KOPT-K1 (cell line): ENCODE data around the gene KIF26B.

ENCODE experiments used
- H3K27ac ChIP-seq: fragments of 200-600 bp; sonication (generic); 2 replicates; pipeline ENCODE4 v1.5.1; 2016; ENCODE audit warnings: antibody characterized with exemption, mild to moderate bottlenecking, low read depth, low read length; ENCODE audit not compliant: poor library complexity, severe bottlenecking
- H3K36me3 ChIP-seq: fragments of 200-600 bp; sonication (generic); 2 replicates; pipeline ENCODE4 v1.5.1; 2017; ENCODE audit warnings: antibody characterized with exemption, mild to moderate bottlenecking, low read length, moderate library complexity; ENCODE audit not compliant: insufficient read depth
- H3K9me3 ChIP-seq: fragments of 200-600 bp; sonication (generic); 2 replicates; pipeline ENCODE4 v1.5.1; 2017; ENCODE audit warnings: antibody characterized with exemption, low read length, mild to moderate bottlenecking; ENCODE audit not compliant: insufficient read depth, poor library complexity, severe bottlenecking

The KIF26B gene

GRCh38 chr1:245154429-245155271, at the start of gene KIF26B:
KIF26B (plus strand) TSS chr1:245154985; CDS start chr1:245155425, 440 bp downstream.
- Histone ChIP-seq H3K27ac (no peak within 1 kb of the TSS), H3K36me3 (no peaks in the 10 kb centered on the region), H3K9me3 (no peaks in the 10 kb centered on the region)

DNA sequence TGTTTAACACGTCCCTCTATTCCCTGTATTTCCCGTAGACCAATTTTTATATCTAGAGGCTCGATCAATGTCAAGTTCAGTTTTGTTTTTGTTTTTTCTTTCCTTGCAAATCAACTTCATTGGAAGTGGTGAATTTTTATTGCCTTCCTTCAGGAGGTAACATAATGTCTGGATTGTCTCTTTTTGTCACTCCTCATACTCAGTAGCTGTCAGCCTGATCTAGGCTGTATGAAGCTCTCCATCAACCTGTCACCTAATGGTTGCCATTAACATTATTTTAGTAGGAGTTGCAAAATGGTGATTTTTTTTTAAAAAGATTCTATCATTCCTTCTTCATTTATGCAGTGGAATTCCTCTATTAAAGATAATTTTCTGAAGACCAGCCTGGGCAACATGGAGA, 49.7 kb upstream of the KIF26B start:
- Histone ChIP-seq H3K36me3 (no peaks in the 10 kb centered on the region), H3K27ac (no peak overlapping the region), H3K9me3 (no peaks in the 10 kb centered on the region)

DNA sequence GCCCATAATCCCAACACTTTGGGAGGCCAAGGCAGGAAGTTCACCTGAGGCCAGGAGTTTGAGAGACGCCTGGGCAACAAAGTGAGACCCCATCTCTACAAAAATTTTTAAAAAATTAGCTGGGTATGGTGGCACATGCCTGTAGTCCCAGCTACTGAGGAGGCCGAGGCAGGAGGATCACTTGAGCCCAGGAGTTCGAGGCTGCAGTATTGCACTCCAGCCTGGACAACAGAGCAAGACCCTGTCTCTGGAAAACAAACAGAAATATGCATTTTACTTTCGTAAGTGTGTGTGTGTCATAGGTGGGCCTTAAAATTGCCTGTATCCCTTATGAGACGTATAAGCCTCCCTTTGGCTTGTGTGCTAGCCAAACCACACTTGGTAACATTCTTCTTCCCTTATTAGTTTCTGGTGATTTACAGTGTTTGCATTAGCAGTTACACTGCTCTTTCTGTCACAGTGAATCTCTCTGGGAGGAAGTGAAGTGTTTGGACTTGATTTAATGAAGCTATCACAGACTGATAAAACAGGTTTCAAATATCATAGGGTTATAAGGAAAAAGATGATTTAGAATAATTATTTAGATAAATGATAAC, 48.9 kb upstream of the KIF26B start:
- Histone ChIP-seq H3K27ac (no peak overlapping the region), H3K9me3 (no peaks in the 10 kb centered on the region), H3K36me3 (no peaks in the 10 kb centered on the region)

- Histone ChIP-seq H3K27ac (no peak overlapping the region), H3K36me3 (no peaks in the 10 kb centered on the region), H3K9me3 (no peaks in the 10 kb centered on the region)
Measured at GRCh38 chr1:245107776-245108114, 47.0 kb upstream of the KIF26B start.

GRCh38 chr1:245108246-245108645, 46.5 kb upstream of the KIF26B start:
- Histone ChIP-seq H3K9me3 (no peaks in the 10 kb centered on the region), H3K36me3 (no peaks in the 10 kb centered on the region), H3K27ac (no peak overlapping the region)

GRCh38 chr1:245108909-245109308, 45.9 kb upstream of the KIF26B start:
- Histone ChIP-seq H3K36me3 (no peaks in the 10 kb centered on the region), H3K9me3 (no peaks in the 10 kb centered on the region), H3K27ac (no peak overlapping the region)

DNA sequence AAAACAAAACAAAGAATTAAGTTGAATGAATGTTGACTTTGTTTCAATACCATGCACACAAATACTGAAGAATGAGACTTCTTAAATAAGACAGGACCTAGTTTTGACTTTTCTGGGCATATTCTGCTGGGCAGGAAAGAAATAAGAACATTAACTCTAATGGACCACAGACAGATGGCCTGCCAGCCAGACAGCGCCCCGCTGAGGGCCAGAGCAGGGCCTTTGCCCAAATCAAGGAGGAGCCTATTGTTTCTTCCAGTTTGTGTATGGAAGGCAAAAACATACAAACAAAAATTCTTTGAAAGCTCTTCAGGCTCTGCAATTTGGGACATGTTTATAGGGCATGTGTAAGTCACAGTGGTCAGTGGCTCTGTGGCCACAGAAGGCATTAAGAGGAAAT, 44.4 kb upstream of the KIF26B start:
- Histone ChIP-seq H3K27ac (no peak overlapping the region), H3K36me3 (no peaks in the 10 kb centered on the region), H3K9me3 (no peaks in the 10 kb centered on the region)

DNA sequence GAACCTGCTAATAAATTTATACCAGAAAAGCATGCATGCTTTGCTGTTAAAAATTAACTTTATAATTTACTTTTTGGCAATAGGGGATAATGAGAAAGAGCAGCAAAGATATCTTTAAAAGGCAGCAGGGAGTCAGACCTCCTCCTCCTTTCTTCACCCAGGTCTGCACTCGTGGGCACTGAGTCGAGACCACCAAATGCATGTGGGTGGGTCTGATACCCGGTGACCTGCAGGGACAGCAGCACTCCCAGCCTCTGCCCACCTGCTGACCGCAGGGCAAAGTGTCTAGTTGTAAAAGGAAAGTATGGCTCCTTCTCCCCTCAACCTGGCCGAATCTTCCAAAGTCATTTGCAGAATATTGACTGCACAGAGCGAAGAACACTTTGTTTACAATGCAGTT, 43.7 kb upstream of the KIF26B start:
- Histone ChIP-seq H3K9me3 (no peaks in the 10 kb centered on the region), H3K27ac (no peak overlapping the region), H3K36me3 (no peaks in the 10 kb centered on the region)

DNA sequence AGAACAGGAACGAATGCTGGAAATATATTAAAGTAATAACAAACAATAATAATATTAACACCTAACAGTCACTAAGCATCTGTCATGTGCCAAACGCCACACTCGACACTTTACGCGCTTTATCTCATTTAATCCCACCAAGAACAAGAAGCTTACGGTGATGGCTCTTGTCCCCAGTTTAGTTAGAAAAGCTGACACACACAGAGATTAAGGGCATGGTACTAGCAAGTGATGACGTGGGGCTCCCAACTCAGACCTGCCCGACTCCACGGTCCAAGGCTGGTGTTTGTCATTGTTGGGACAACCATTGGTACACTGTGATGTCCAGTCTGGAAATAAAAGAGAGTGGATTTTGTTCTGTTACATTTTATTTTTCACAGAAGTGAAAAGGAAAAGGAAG, 41.1 kb upstream of the KIF26B start:
- Histone ChIP-seq H3K27ac (no peak overlapping the region), H3K36me3 (no peaks in the 10 kb centered on the region), H3K9me3 (no peaks in the 10 kb centered on the region)

DNA sequence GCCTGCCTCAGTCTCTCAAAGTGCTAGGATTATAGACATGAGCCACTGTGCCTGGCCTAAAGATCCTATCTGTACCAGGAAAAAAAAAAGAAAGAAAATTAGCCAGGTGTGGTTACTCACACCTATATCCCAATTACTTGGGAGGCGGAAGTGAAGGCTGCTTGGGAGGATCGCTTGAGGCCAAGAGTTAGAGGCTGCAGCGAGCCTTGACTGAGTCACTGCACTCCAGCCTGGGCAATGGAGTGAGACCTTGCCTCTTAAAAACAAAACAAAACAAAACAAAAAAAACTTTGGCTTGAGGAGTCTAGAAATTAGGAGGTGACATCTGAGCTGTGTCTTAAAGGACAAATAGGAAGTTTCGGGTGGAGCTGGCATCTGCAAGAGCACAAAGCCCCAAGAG, 38.7 kb upstream of the KIF26B start:
- Histone ChIP-seq H3K9me3 (no peaks in the 10 kb centered on the region), H3K27ac (no peak overlapping the region), H3K36me3 (no peaks in the 10 kb centered on the region)

DNA sequence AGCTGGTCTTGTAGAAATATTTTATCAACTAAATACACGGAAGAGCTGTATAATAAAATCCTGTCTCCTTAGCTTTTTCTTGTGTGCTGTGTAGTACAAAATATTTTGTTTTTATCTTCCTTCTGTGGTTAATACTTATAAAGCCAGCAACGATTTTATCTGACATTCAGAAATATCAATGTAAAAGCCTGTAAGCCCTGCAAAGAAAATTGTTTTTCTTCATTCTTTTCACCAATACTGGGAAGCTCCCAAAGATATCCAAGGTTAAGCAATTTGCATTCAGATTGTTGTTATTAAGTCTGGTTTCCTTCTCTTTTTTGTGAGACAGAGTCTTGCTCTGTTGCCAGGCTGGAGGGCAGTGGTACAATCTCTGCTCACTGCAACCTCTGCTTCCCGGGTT, 38.0 kb upstream of the KIF26B start:
- Histone ChIP-seq H3K36me3 (no peaks in the 10 kb centered on the region), H3K9me3 (no peaks in the 10 kb centered on the region), H3K27ac (no peak overlapping the region)

GRCh38 chr1:245118066-245118465, 36.7 kb upstream of the KIF26B start:
- Histone ChIP-seq H3K27ac (no peak overlapping the region), H3K36me3 (no peaks in the 10 kb centered on the region), H3K9me3 (no peaks in the 10 kb centered on the region)

DNA sequence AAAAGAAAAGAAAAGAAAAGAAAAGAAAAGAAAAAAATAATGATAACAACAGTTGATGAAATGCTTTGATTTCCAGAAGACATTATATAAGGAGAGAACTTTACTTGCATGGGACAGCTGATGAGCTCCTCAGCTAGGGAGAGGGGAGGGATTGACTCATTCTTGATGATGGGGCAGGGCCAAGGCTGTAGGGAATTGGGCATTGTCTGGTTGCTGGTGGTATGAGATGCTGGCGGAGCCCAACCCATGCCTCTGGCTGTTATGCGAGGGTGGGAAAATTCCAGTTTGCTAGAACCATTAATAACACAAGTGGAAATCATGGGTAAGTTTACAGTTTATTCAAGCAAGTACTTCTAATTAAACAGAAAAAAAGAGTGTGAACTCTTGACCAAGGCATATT, 36.0 kb upstream of the KIF26B start:
- H3K27ac ChIP-seq: no peak overlapping the region
- H3K9me3 ChIP-seq: no peaks in the 10 kb centered on the region
- no peaks in the 10 kb centered on the region for H3K36me3 ChIP-seq

GRCh38 chr1:245121523-245121922, 33.3 kb upstream of the KIF26B start:
- no peak overlapping the region for H3K27ac ChIP-seq
- no peaks in the 10 kb centered on the region for H3K9me3 ChIP-seq
- no peaks in the 10 kb centered on the region for H3K36me3 ChIP-seq

GRCh38 chr1:245124241-245124640, 30.5 kb upstream of the KIF26B start:
- no peaks in the 10 kb centered on the region for H3K9me3 ChIP-seq
- no peak overlapping the region for H3K27ac ChIP-seq

GRCh38 chr1:245124644-245125043, 30.1 kb upstream of the KIF26B start:
- Histone ChIP-seq H3K36me3 (no peaks in the 10 kb centered on the region), H3K27ac (no peak overlapping the region)

More at GRCh38 chr1:245124241-245124640, 30.5 kb upstream of the KIF26B start:
- no peaks in the 10 kb centered on the region for H3K36me3 ChIP-seq

More at GRCh38 chr1:245124644-245125043, 30.1 kb upstream of the KIF26B start:
- no peaks in the 10 kb centered on the region for H3K9me3 ChIP-seq
